NCI-H146 treated with DMSO at 0.1 percent for 48 hours (cell line): ENCODE data around the gene NNMT.
A peak's percentile ranks its signal among the peaks of the same experiment; 100 is the strongest.

Experiments used
- DNase-seq: peaks from one replicate; lab custom pipeline; 2025; ENCODE audit not compliant: unreplicated experiment; lab: John Stamatoyannopoulos, UW

The NNMT gene

DNA sequence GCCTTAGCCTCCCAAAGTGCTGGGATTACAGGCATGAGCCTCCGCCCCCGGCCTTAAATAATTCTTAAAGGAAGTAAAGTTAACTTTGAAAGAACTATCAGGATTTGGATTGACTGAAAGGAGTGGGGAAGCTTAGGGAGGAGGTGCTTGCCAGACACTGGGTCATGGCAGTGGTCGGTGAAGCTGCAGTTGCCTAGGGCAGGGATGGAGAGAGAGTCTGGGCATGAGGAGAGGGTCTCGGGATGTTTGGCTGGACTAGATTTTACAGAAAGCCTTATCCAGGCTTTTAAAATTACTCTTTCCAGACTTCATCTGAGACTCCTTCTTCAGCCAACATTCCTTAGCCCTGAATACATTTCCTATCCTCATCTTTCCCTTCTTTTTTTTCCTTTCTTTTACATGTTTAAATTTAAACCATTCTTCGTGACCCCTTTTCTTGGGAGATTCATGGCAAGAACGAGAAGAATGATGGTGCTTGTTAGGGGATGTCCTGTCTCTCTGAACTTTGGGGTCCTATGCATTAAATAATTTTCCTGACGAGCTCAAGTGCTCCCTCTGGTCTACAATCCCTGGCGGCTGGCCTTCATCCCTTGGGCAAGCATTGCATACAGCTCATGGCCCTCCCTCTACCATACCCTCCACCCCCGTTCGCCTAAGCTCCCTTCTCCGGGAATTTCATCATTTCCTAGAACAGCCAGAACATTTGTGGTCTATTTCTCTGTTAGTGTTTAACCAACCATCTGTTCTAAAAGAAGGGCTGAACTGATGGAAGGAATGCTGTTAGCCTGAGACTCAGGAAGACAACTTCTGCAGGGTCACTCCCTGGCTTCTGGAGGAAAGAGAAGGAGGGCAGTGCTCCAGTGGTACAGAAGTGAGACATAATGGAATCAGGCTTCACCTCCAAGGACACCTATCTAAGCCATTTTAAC is at the start of gene NNMT:
Gene NNMT, plus strand, starts transcription at position 724 of the 929 bp plus-strand sequence. Its CDS starts 158 bp downstream, at position 882.
- DNase-seq, result no peak

DNA sequence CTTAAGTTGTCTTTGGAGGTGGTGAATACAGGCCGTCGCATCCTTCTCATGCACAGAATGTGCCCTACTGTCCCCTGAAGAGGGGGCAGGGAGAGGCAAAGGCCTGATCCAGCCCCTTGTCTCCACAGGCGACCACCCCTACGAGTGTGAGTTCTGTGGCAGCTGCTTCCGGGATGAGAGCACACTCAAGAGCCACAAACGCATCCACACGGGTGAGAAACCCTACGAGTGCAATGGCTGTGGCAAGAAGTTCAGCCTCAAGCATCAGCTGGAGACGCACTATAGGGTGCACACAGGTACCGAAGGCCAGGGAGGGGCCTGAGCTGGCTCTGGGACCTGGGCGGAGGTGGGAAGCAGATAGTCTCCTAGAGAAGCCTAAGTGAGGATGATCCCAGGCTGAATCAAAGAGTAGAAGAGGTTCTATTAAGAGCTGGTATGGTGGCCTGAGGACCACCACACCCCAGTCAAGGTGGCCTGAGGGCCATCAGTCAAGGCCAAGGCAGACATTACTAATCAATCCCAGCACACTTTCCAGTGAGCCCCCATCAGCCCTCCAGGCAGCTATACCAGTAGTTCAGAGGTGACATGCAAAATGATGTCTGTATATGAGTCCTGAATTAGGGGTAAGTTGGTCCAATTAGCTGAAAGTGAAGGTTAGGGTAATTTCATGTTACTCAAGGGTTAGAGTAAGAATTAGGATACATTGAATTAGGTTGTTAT is 49.0 kb upstream of the NNMT start:
- DNase-seq, result no peak

DNA sequence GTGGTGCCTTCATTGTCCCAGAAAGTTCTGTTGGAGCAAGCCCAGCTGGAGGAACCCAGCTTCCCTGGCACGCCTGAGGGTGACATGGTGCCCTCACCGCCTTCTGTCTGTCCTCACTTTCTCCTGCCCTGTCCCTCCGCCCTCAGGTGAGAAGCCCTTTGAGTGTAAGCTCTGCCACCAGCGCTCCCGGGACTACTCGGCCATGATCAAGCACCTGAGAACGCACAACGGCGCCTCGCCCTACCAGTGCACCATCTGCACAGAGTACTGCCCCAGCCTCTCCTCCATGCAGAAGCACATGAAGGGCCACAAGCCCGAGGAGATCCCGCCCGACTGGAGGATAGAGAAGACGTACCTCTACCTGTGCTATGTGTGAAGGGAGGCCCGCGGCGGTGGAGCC is 46.0 kb upstream of the NNMT start:
- DNase-seq, result no peak

GRCh38 chr11:114250993-114251814 is 45.0 kb upstream of the NNMT start:
- no peak for DNase-seq

- no peak for DNase-seq
Observed at GRCh38 chr11:114251815-114252337, 44.3 kb upstream of the NNMT start.

DNA sequence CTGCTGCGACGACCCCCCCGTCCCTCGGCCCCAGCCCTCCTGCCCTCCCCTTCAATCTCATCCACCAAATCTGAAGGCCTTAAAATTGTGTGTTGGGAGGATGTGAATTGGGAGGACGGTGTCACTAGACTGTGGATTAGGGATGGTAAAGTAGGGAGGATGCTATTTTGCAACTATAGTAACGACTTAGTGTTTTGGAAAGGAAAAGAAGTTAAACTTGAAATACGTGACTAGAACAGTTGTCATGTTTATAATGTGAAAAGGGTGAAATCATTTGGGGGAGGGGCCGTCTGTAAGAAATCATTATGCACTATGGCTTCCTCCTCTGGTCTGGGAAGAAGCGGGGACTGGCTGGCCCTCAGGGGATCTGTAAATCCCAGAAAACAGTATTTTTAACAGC is 43.4 kb upstream of the NNMT start:
- DNase-seq, result no peak

DNA sequence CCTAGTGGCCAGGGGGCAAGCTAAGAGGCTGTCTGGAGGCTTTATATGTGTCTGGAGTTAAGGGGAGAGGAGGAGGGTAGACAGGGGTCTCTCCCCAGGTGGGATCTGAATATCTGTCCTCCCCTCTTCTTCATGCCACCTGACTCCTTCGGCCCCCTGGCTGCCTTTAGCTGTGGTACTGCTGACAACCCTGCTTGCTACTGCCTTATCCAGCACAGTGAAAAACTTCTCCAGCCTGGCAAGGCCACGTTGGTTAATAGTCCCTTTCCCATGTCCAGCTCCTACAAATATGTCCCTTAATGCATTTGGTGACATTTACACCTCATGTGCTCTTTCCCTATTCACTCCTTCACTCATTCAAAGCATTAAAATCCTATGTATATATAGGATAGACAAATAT is 42.4 kb upstream of the NNMT start:
- no peak for DNase-seq

- DNase-seq, result no peak
Observed at GRCh38 chr11:114254571-114255146, 41.5 kb upstream of the NNMT start.

DNA sequence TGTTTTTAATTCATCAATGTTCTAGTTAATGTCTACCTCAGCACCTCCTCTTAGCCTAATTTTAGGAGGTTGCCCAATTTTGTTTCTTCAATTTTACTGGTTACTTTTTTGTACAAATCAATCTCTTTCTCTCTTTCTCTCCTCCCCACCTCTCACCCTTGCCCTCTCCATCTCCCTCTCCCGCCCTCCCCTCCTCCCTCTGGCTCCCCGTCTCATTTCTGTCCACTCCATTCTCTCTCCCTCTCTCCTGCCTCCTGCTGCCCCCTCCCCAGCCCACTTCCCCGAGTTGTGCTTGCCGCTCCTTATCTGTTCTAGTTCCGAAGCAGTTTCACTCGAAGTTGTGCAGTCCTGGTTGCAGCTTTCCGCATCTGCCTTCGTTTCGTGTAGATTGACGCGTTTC is 40.9 kb upstream of the NNMT start:
- no peak for DNase-seq

DNA sequence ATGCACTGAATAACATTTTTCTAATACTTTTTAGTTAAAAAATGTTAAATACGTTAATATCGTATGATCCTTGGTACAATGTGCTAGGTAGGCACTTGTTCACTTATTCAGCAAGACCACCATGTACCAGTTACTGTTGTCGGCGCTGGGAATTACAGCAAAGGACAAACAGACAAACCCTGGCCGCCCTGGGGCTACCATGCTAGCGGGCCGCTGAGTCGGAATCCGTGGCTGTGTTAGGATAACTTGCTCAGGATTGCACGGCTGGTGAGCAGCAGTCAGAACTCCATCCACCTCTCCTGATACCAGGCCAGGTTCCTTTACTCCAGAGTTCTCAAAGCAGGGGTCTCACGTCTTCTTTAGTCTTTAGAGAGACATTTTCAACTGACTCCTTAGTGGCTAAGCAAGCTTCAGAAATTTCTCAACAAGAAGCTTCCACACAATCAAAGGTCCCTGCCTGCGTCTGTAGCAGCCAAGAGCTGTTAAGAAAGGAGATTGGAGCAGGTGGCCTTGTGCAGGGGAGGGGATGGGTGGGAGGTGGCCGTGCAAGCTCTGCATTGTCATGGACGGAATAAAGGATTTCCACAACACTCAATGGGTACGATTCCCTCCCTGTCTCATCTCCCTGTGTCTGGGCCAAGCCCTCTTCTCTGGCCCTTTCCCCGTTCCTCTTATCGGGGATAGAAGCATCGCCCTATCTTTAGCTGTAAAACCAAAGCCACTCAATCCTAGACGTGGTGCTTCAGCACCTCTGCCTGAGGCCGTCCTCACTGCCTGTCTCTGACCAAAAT is 39.8 kb upstream of the NNMT start:
- DNase-seq, result no peak

DNA sequence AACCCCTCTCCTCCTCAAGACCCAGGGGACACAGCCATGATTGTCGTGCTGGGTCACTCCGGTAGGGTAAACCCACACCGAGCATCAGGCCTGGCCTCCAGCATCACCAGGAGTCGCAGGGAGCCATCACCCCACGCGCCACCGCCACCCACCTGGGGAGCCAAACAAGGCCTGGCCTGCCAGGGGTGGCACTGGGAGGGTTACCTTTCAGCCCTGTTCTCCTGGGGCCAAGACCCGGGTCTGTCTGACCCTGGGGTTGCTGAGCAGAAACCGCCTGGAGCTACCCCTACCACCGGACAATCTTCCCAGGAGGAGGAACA is 39.3 kb upstream of the NNMT start:
- no peak for DNase-seq

- DNase-seq, result no peak
Observed at GRCh38 chr11:114257621-114258558, 38.3 kb upstream of the NNMT start.

- DNase-seq, result no peak
Observed at GRCh38 chr11:114258696-114259095, 37.5 kb upstream of the NNMT start.

DNA sequence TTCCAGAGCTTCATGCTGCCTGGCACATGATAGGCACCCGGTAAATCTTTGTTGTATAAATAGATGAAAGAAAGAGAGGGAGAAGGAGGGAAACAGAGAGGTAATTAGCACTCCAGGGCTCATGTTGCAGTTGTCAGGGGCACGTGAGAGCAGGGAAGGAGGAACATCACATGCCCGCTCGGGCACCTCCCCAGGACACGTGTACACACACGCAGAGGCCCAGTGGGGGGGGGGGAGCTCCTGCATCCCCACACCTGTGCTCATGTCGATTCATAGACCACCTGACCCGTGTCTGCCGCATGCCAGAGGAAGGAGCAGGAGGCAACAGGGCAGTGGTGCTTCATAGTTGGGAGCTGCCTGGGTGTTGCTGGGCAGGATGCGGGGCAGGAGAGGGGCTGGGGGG is 37.1 kb upstream of the NNMT start:
- DNase-seq, result peak; percentile 10

DNA sequence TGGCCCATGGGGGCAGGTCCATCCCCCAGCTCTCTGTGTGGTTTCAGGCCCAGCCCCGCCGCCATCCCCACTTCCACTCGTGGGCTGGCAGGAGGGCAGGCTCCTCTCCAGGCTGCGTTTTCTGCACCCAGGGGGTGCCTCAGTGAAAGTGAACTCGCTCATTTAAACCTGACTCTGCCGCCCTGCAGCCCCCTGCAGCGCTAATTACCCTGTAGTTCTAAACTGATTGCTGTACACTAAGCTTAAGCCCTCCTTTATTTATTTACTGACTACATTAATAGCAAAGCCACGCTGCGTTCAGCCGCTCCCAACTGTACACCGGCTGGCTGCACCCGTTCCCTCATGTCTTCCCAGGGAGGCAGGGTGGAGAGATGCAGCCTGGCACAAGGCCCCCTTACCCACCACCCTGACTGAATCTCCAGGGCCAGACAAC is 36.6 kb upstream of the NNMT start:
- DNase-seq, result peak; percentile 86

- no peak for DNase-seq
Observed at GRCh38 chr11:114260077-114260476, 36.1 kb upstream of the NNMT start.

GRCh38 chr11:114260483-114260882 is 35.7 kb upstream of the NNMT start:
- DNase-seq, result no peak

- DNase-seq, result no peak
Observed at GRCh38 chr11:114261791-114262190, 34.4 kb upstream of the NNMT start.
